Measurements from ENCODE around the gene LMLN.
"Not testable (repeated sequence)": the region's sequence is repeated elsewhere in the genome, so short reads cannot be mapped to it uniquely, and the experiment has no call there.

LMLN gene

DNA sequence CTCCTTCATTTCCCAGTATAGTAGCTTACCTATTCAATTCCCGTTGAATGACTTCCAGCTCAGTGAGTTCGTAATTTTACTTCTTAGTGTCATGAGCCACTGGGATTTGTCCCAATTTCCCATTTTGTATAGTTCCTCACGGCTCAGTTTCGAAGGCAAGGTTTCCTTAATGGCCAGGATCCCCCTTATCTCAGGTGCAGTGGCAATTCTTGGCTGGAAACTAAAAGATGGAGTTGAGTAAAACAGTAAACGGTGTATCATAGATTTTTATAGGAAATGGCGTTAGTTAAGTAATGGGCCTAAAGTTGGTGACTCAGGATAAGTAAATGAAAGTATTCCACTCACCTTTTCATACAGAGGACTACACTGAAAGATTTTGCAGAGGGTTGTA, 522 bp upstream of the LMLN start:
- no peak for DNase-seq (ENCODE audit: extremely low read depth, low read depth)
- TF ChIP-seq, protein P1, sequence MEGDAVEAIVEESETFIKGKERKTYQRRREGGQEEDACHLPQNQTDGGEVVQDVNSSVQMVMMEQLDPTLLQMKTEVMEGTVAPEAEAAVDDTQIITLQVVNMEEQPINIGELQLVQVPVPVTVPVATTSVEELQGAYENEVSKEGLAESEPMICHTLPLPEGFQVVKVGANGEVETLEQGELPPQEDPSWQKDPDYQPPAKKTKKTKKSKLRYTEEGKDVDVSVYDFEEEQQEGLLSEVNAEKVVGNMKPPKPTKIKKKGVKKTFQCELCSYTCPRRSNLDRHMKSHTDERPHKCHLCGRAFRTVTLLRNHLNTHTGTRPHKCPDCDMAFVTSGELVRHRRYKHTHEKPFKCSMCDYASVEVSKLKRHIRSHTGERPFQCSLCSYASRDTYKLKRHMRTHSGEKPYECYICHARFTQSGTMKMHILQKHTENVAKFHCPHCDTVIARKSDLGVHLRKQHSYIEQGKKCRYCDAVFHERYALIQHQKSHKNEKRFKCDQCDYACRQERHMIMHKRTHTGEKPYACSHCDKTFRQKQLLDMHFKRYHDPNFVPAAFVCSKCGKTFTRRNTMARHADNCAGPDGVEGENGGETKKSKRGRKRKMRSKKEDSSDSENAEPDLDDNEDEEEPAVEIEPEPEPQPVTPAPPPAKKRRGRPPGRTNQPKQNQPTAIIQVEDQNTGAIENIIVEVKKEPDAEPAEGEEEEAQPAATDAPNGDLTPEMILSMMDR (IDR thresholded peaks at IDR 0.05; ENCODE audit: low read depth, low read length): no peak

- TF ChIP-seq, protein P1 (IDR thresholded peaks at IDR 0.05; ENCODE audit: low read depth, low read length): no peak
- DNase-seq (ENCODE audit: extremely low read depth, low read depth): no peak
Measured at GRCh38 chr3:197960694-197961581, 921 bp downstream of the LMLN start.

- DNase-seq (ENCODE audit: extremely low read depth, low read depth): no peak
- TF ChIP-seq, protein P1 (IDR thresholded peaks at IDR 0.05; ENCODE audit: low read depth, low read length): no peak
Measured at GRCh38 chr3:197961582-197961945, 1.5 kb downstream of the LMLN start.

DNA sequence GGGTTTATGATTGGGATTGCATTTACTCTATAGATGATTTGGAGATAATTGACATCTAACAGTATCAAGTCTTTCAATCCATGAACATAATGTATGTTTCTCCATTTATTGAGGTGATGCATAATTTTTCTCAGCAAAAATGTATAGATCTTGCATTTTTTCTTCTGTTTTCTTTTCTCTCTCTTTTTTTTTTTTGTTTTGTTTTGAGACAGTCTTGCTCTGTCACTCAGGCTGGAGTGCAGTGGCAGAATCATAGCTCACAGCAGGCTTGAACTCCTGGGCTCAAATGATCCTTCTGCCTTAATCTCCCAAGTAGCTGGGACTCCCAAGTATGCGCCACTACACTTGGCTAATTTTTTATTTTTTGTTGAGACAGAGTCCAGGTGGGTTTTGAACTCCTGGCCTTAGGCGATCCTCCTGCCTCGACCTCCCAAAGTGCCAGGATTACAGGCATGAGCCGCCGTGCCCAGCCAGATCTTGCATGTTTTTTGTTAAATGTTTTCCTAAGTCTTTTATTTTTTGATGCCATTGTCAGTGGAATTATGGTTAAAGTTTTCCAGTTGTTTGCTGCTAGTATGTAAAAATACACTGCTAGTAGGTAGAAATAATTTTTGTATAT, 3.1 kb downstream of the LMLN start:
- TF ChIP-seq, protein P1 (IDR thresholded peaks at IDR 0.05; ENCODE audit: low read depth, low read length): no peak
- no peak for DNase-seq (ENCODE audit: extremely low read depth, low read depth)

DNA sequence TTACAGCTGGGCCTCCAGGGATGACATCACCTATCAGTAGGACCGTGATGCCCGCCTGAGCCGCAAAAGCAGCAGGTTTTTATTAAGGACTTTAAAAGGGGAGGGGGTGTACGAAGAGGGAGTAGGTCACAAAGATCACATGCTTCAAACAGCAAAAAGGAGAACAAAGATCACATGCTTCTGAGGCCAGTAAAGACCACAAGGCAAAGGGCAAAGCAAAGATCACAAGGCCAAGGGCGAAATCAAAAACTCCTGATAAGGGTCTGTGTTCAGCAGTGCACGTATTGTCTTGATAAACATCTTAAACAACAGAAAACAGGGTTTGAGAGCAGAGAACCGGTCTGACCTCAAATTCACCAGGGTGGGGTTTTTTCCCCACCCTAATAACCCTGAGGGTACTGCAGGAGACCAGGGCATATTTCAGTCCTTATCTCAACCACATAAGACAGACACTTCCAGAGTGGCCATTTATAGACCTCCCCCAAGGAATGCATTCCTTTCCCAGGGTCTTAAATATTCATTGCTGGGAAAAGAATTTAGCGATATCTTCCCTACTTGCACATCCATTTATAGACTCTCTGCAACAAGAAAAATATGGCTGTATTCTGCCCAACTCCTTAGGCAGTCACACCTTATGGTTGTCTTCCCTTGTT, 7.4 kb downstream of the LMLN start:
- not testable (repeated sequence) for DNase-seq (ENCODE audit: extremely low read depth, low read depth)

- TF ChIP-seq, protein P1 (IDR thresholded peaks at IDR 0.05; ENCODE audit: low read depth, low read length): no peak
- DNase-seq (ENCODE audit: extremely low read depth, low read depth): no peak
Measured at GRCh38 chr3:197970588-197970987, 10.6 kb downstream of the LMLN start.

GRCh38 chr3:197974016-197974415, 14.0 kb downstream of the LMLN start:
- DNase-seq (ENCODE audit: extremely low read depth, low read depth): no peak
- TF ChIP-seq, protein P1 (IDR thresholded peaks at IDR 0.05; ENCODE audit: low read depth, low read length): no peak

Measured in AG09319 (cell line).